Panc1 (cell line): Measurements from ENCODE around the gene GALNT10. TPM values are rescaled to one million over a fixed set of nuclear protein-coding genes. Genes with fewer than 3 reads are reported as not detected.

Experiments used
- ATAC-seq: fragments of 200-7000 bp; cut with Tn5 transposase; 2 replicates; pipeline ENCODE4 v1.9.1; 2020; ENCODE audit warnings: mild to moderate bottlenecking, moderate library complexity
- BruUV-seq: library from RNA; stranded (reverse); fragments of 400-500 nt; replicated peaks from 2 replicates; lab custom pipeline; 2021; lab: Mats Ljungman, UMichigan
- CTCF ChIA-PET: fragments of 300-600 bp; sonication (Branson Sonifier 250); formaldehyde crosslinking; loops from one replicate; lab custom pipeline; 2022; ENCODE audit warnings: antibody characterized with exemption; lab: Charles Lee
- POLR2A ChIA-PET: fragments of 300-600 bp; sonication (Branson Sonifier 250); formaldehyde crosslinking; loops from one replicate; lab custom pipeline; 2022; ENCODE audit warnings: antibody characterized with exemption; lab: Charles Lee
- DNase-seq: peaks from one replicate; pipeline ENCODE4 v3.0.0-alpha.2; 2010; ENCODE audit warnings: low read depth, low spot score
- H3K27ac ChIP-seq: 2 replicates; pipeline ENCODE4 v1.5.1; 2011; ENCODE audit warnings: mild to moderate bottlenecking, low read length, inconsistent platforms
- H3K27me3 ChIP-seq: fragments of 200-500 bp; sonication (Bioruptor generic); 2 replicates; pipeline ENCODE4 v1.6.0; 2014; ENCODE audit warnings: low read length, inconsistent platforms; ENCODE audit not compliant: control insufficient read depth, insufficient read depth
- H3K36me3 ChIP-seq: fragments of 200-500 bp; sonication (Bioruptor generic); 2 replicates; pipeline ENCODE4 v1.5.1; 2014; ENCODE audit warnings: inconsistent platforms, mild to moderate bottlenecking, low read length, moderate library complexity; ENCODE audit not compliant: control insufficient read depth, insufficient read depth
- H3K4me1 ChIP-seq: 2 replicates; pipeline ENCODE4 v1.5.1; 2011; ENCODE audit warnings: inconsistent platforms, mild to moderate bottlenecking, low read length, moderate library complexity; ENCODE audit not compliant: control insufficient read depth, insufficient read depth
- H3K4me3 ChIP-seq, 2 experiments: 2 replicates each; pipeline ENCODE4 v1.5.1; 2011 to 2012; ENCODE audit warnings: low read depth in 2 of 2, low read length in 2 of 2, mild to moderate bottlenecking in 2 of 2, inconsistent platforms in 1 of 2, moderate library complexity in 1 of 2
- H3K9me3 ChIP-seq: fragments of 200-500 bp; sonication (Bioruptor generic); 2 replicates; pipeline ENCODE4 v1.5.1; 2014; ENCODE audit warnings: low read depth, mild to moderate bottlenecking, inconsistent platforms, low read length, moderate library complexity; ENCODE audit not compliant: control insufficient read depth, insufficient read depth
- POLR2AphosphoS5 ChIP-seq: IDR thresholded peaks from 2 replicates; pipeline ENCODE4 v1.6.1; 2012; ENCODE audit warnings: mild to moderate bottlenecking, low read depth, low read length, moderate library complexity
- SIN3A ChIP-seq: IDR thresholded peaks from 2 replicates; pipeline ENCODE4 v1.6.1; 2012; ENCODE audit warnings: low read depth, mild to moderate bottlenecking, low read length, moderate library complexity, borderline replicate concordance; ENCODE audit not compliant: insufficient read depth
- TCF7L2 ChIP-seq: IDR thresholded peaks from 2 replicates; pipeline ENCODE4 v1.6.1; 2011; ENCODE audit warnings: mild to moderate bottlenecking, low read depth, low read length, inconsistent platforms
- in situ Hi-C: cut with HindIII; loops from 2 replicates; pipeline ENCODE4 v1.10.0; 2016; ENCODE audit warnings: low sequenced_read_pairs, low pct_unique_long_range_greater_than_20kb
- intact Hi-C: fragments of 100-400 bp; cut with micrococcal nuclease; formaldehyde crosslinking; loops from one replicate; pipeline ENCODE4 v1.10.0; 2022; ENCODE audit not compliant: unreplicated experiment
- total RNA-seq: library from RNA; stranded (reverse); gene quantifications from one replicate; pipeline ENCODE4 v1.2.1, GENCODE V29; 2021; ENCODE audit not compliant: unreplicated experiment
- TF ChIP-seq, protein P1 (sequence below), 2 experiments: IDR thresholded peaks; 2 replicates each; pipeline ENCODE4 v1.6.1; 2011 to 2012; ENCODE audit warnings: low read depth in 2 of 2, control low read depth in 1 of 2, low read length in 1 of 2, mild to moderate bottlenecking in 1 of 2, moderate library complexity in 1 of 2; ENCODE audit not compliant: insufficient read depth in 1 of 2
- TF ChIP-seq, protein P2 (sequence below): fragments of 450-650 bp; IDR thresholded peaks from 2 replicates; pipeline ENCODE4 v1.5.1; 2017; ENCODE audit warnings: mild to moderate bottlenecking

Gene GALNT10
- total RNA-seq, 1 experiment from 2014 or later = 50.5 TPM

DNA sequence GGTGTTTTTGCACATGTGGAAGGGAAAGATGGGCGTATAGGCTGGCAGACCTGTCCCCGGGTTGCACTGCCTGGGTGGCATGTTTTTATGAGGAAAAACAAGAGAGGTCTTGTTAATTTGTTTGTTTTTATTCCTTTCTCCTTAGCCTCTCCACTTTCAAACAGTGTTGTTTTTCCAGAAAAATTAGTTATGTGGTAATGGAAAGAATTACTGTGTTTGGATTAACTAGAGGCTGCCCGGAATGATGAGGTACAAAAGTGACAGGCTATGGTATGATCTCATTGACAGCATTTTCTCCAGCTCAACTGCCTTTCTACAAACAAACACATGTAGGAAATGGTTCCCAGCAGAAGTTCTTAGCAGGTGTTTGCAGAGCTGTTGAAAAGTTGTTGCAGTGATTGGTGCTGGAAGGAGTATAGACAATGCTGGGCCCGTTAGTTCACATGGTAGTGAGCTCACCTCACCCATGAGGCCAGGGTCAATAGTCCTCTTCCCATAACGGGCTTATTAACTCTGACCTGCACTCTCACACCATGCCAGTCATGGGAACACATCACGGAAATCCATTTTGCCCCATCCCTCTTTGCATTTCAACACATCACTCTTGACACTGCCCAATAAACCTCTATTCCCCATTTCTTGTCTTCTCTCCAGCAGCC lies 144.0 kb downstream of the GALNT10 start:
- Histone ChIP-seq H3K36me3 (no peaks in the 10 kb centered on the region), H3K4me3 (no peak overlapping the region), H3K27ac (no peak overlapping the region), H3K4me1 (no peaks in the 10 kb centered on the region), H3K27me3 (no peaks in the 10 kb centered on the region), H3K9me3 (no peaks in the 10 kb centered on the region)
- intact Hi-C loops (no loop called here), in situ Hi-C loops (no loop called here)
- no peak for TF ChIP-seq POLR2AphosphoS5
- TF ChIP-seq, protein P1, sequence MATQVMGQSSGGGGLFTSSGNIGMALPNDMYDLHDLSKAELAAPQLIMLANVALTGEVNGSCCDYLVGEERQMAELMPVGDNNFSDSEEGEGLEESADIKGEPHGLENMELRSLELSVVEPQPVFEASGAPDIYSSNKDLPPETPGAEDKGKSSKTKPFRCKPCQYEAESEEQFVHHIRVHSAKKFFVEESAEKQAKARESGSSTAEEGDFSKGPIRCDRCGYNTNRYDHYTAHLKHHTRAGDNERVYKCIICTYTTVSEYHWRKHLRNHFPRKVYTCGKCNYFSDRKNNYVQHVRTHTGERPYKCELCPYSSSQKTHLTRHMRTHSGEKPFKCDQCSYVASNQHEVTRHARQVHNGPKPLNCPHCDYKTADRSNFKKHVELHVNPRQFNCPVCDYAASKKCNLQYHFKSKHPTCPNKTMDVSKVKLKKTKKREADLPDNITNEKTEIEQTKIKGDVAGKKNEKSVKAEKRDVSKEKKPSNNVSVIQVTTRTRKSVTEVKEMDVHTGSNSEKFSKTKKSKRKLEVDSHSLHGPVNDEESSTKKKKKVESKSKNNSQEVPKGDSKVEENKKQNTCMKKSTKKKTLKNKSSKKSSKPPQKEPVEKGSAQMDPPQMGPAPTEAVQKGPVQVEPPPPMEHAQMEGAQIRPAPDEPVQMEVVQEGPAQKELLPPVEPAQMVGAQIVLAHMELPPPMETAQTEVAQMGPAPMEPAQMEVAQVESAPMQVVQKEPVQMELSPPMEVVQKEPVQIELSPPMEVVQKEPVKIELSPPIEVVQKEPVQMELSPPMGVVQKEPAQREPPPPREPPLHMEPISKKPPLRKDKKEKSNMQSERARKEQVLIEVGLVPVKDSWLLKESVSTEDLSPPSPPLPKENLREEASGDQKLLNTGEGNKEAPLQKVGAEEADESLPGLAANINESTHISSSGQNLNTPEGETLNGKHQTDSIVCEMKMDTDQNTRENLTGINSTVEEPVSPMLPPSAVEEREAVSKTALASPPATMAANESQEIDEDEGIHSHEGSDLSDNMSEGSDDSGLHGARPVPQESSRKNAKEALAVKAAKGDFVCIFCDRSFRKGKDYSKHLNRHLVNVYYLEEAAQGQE (IDR thresholded peaks at IDR 0.05; ENCODE audit: insufficient read depth in 1 of 2, low read depth in 2 of 2, low read length in 1 of 2) = no peak
- TF ChIP-seq, protein P2, sequence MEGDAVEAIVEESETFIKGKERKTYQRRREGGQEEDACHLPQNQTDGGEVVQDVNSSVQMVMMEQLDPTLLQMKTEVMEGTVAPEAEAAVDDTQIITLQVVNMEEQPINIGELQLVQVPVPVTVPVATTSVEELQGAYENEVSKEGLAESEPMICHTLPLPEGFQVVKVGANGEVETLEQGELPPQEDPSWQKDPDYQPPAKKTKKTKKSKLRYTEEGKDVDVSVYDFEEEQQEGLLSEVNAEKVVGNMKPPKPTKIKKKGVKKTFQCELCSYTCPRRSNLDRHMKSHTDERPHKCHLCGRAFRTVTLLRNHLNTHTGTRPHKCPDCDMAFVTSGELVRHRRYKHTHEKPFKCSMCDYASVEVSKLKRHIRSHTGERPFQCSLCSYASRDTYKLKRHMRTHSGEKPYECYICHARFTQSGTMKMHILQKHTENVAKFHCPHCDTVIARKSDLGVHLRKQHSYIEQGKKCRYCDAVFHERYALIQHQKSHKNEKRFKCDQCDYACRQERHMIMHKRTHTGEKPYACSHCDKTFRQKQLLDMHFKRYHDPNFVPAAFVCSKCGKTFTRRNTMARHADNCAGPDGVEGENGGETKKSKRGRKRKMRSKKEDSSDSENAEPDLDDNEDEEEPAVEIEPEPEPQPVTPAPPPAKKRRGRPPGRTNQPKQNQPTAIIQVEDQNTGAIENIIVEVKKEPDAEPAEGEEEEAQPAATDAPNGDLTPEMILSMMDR = no peak
- TF ChIP-seq SIN3A = no peak
- no peak for TF ChIP-seq TCF7L2
- CTCF ChIA-PET = no interaction called here
- DNase-seq = no peak
- POLR2A ChIA-PET = no interaction called here
- no TSS peak for BruUV-seq
- ATAC-seq = no peak

DNA sequence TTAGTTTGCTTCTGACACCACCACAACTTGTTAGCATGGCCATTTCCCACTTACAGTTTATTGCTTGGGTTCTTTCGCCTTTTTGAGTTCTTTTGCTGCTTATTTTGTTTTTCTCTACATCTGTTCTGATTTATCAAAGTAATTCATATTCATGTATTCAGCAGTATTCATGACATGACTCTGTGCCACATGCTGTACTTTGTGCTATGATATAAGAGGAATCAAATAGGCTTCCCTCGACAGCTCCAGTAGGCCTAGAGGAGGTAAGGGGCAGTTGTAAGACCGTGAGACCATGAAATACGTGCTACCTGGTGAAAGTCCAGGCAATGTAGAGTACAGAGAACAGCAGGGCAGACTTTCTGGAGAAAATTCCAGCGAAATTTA lies 144.5 kb downstream of the GALNT10 start:
- BruUV-seq = no TSS peak
- Histone ChIP-seq H3K9me3 (no peaks in the 10 kb centered on the region), H3K4me3 (no peak overlapping the region), H3K4me1 (no peaks in the 10 kb centered on the region), H3K27me3 (no peaks in the 10 kb centered on the region), H3K36me3 (no peaks in the 10 kb centered on the region), H3K27ac (no peak overlapping the region)
- CTCF ChIA-PET = no interaction called here
- DNase-seq = no peak
- no peak for TF ChIP-seq TCF7L2
- TF ChIP-seq POLR2AphosphoS5 = no peak
- TF ChIP-seq, protein P1 (IDR thresholded peaks at IDR 0.05; ENCODE audit: insufficient read depth in 1 of 2, low read depth in 2 of 2, low read length in 1 of 2) = no peak
- no peak for TF ChIP-seq SIN3A
- TF ChIP-seq, protein P2 = no peak
- POLR2A ChIA-PET = no interaction called here
- intact Hi-C loops = no loop called here
- in situ Hi-C loops = no loop called here
- ATAC-seq = no peak
